ENCODE data around the gene HERC3. TPM values are rescaled to one million over a fixed set of nuclear protein-coding genes. Genes with fewer than 3 reads are reported as not detected.

Gene HERC3
- polyA plus RNA-seq, 3 donors: 30.5 to 36.9 (median 36.7) TPM

- no peak overlapping the region for H3K4me3 Mint-ChIP-seq
- H3K9me3 ChIP-seq (replicated peaks in 1 of 2; ENCODE audit: control insufficient read depth in 1 of 2, insufficient read depth in 1 of 2, low read length in 2 of 2): no peaks in the 10 kb centered on the region
- H3K9ac ChIP-seq (ENCODE audit: insufficient read depth, low read length, poor library complexity, severe bottlenecking): no peak overlapping the region
- H3K27me3 ChIP-seq (ENCODE audit: control insufficient read depth in 2 of 2, insufficient read depth in 2 of 2, low read length in 2 of 2): no peaks in the 10 kb centered on the region
- no peaks in the 10 kb centered on the region for H3K79me2 ChIP-seq (ENCODE audit: insufficient read depth, low read length)
- no peak overlapping the region for H3K4me2 ChIP-seq (replicated peaks; ENCODE audit: extremely low read depth, low read length, poor library complexity, severe bottlenecking)
- H3K9me3 Mint-ChIP-seq: no peaks in the 10 kb centered on the region
- no peaks in the 10 kb centered on the region for H3K4me1 ChIP-seq (ENCODE audit: control insufficient read depth in 1 of 2, insufficient read depth in 2 of 2, low read length in 2 of 2)
- no peak for DNase-seq
- H3K36me3 ChIP-seq (replicated peaks in 1 of 2; ENCODE audit: control insufficient read depth in 1 of 2, insufficient read depth in 2 of 2, low read length in 2 of 2): peaks cover 87 to 100% of the 10 kb centered on the region in 2 donors
- H4K20me1 ChIP-seq (ENCODE audit: insufficient read depth, low read length): no peaks in the 10 kb centered on the region
- no peak overlapping the region for H3K27ac Mint-ChIP-seq
- no peak overlapping the region for H2AFZ ChIP-seq (ENCODE audit: insufficient read depth, low read depth, low read length, poor library complexity, severe bottlenecking)
- no peaks in the 10 kb centered on the region for H3K4me1 Mint-ChIP-seq
- H3K27me3 Mint-ChIP-seq (ENCODE audit: low read depth in 3 of 3): no peaks in the 10 kb centered on the region
- intact Hi-C loops (cut with micrococcal nuclease): no loop called here
- TF ChIP-seq, protein P1, sequence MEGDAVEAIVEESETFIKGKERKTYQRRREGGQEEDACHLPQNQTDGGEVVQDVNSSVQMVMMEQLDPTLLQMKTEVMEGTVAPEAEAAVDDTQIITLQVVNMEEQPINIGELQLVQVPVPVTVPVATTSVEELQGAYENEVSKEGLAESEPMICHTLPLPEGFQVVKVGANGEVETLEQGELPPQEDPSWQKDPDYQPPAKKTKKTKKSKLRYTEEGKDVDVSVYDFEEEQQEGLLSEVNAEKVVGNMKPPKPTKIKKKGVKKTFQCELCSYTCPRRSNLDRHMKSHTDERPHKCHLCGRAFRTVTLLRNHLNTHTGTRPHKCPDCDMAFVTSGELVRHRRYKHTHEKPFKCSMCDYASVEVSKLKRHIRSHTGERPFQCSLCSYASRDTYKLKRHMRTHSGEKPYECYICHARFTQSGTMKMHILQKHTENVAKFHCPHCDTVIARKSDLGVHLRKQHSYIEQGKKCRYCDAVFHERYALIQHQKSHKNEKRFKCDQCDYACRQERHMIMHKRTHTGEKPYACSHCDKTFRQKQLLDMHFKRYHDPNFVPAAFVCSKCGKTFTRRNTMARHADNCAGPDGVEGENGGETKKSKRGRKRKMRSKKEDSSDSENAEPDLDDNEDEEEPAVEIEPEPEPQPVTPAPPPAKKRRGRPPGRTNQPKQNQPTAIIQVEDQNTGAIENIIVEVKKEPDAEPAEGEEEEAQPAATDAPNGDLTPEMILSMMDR (IDR thresholded peaks at IDR 0.05): no peak
- 100% methylated on average over 4 of the region's 5 CpGs for WGBS (ENCODE audit: insufficient coverage)
- no peak overlapping the region for H3K27ac ChIP-seq (ENCODE audit: low read depth in 1 of 2, low read length in 2 of 2)
- no peak overlapping the region for H3K4me3 ChIP-seq (replicated peaks in 1 of 3; ENCODE audit: low read depth in 2 of 3, low read length in 3 of 3)
- H3K36me3 Mint-ChIP-seq: peaks cover 91 to 97% of the 10 kb centered on the region in 2 donors
Measured at GRCh38 chr4:88746206-88746605, 153.9 kb downstream of the HERC3 start.

- Mint-ChIP-seq H3K9me3 (no peaks in the 10 kb centered on the region), H3K4me1 (no peaks in the 10 kb centered on the region), H3K4me3 (no peak overlapping the region), H3K36me3 (peaks cover 92 to 95% of the 10 kb centered on the region in 2 donors), H3K27me3 (ENCODE audit: low read depth in 3 of 3) (no peaks in the 10 kb centered on the region), H3K27ac (no peak overlapping the region)
- Histone ChIP-seq H3K9ac (ENCODE audit: insufficient read depth, low read length, poor library complexity, severe bottlenecking) (no peak overlapping the region), H4K20me1 (ENCODE audit: insufficient read depth, low read length) (no peaks in the 10 kb centered on the region), H3K4me1 (ENCODE audit: control insufficient read depth in 1 of 2, insufficient read depth in 2 of 2, low read length in 2 of 2) (no peaks in the 10 kb centered on the region), H3K4me3 (replicated peaks in 1 of 3; ENCODE audit: low read depth in 2 of 3, low read length in 3 of 3) (no peak overlapping the region), H3K79me2 (ENCODE audit: insufficient read depth, low read length) (no peaks in the 10 kb centered on the region), H3K36me3 (replicated peaks in 1 of 2; ENCODE audit: control insufficient read depth in 1 of 2, insufficient read depth in 2 of 2, low read length in 2 of 2) (peaks cover 93 to 100% of the 10 kb centered on the region in 2 donors), H3K27me3 (ENCODE audit: control insufficient read depth in 2 of 2, insufficient read depth in 2 of 2, low read length in 2 of 2) (no peaks in the 10 kb centered on the region), H3K27ac (ENCODE audit: low read depth in 1 of 2, low read length in 2 of 2) (no peak overlapping the region), H3K4me2 (replicated peaks; ENCODE audit: extremely low read depth, low read length, poor library complexity, severe bottlenecking) (no peak overlapping the region), H2AFZ (ENCODE audit: insufficient read depth, low read depth, low read length, poor library complexity, severe bottlenecking) (no peak overlapping the region), H3K9me3 (replicated peaks in 1 of 2; ENCODE audit: control insufficient read depth in 1 of 2, insufficient read depth in 1 of 2, low read length in 2 of 2) (no peaks in the 10 kb centered on the region)
- WGBS (ENCODE audit: insufficient coverage): 98% methylated on average over 7 of the region's 7 CpGs
- TF ChIP-seq, protein P1 (IDR thresholded peaks at IDR 0.05): no peak
- intact Hi-C loops (cut with micrococcal nuclease): no loop called here
- DNase-seq: no peak
Measured at GRCh38 chr4:88747351-88747750, 155.1 kb downstream of the HERC3 start.
